ENCODE measurements around the gene KIF26B. TPM values are rescaled to one million over a fixed set of nuclear protein-coding genes. Genes with fewer than 3 reads are reported as not detected.
"Not testable (repeated sequence)": the region's sequence is repeated elsewhere in the genome, so short reads cannot be mapped to it uniquely, and the experiment has no call there.

Gene KIF26B
- polyA plus RNA-seq, 4 donors, result 19.7 to 35.9 (median 34.0) TPM

- DNase-seq (ENCODE audit: low read depth in 4 of 4, low spot score in 3 of 4), result no peak
Measured at GRCh38 chr1:245657371-245657770, 502.6 kb downstream of the KIF26B start.

GRCh38 chr1:245663373-245663772 is 508.6 kb downstream of the KIF26B start:
- DNase-seq (ENCODE audit: low read depth in 4 of 4, low spot score in 3 of 4), result no peak

- no peak for DNase-seq (ENCODE audit: low read depth in 4 of 4, low spot score in 3 of 4)
Measured at GRCh38 chr1:245663841-245664240, 509.1 kb downstream of the KIF26B start.

GRCh38 chr1:245666412-245666811 is 511.6 kb downstream of the KIF26B start:
- DNase-seq (ENCODE audit: low read depth in 4 of 4, low spot score in 3 of 4), result no peak

DNA sequence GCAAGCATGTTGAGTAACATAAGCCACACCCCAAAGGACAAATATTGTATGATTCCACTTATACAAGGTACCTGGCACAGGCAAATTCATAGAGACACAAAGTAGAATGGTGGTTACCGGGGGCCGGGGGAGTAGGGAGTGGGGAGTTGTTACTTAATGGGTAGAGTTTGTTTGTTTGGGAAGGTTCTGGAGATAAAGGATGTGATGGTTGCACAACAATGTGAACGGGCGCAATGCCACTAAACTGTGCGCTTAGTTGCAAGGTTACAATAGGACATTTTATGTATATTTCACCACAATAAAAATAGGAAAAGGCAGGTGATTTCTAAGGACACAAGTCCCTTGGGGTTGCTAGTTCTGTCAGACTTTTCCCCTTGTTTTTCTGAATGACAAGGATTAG is 516.6 kb downstream of the KIF26B start:
- no peak for DNase-seq (ENCODE audit: low read depth in 4 of 4, low spot score in 3 of 4)

DNA sequence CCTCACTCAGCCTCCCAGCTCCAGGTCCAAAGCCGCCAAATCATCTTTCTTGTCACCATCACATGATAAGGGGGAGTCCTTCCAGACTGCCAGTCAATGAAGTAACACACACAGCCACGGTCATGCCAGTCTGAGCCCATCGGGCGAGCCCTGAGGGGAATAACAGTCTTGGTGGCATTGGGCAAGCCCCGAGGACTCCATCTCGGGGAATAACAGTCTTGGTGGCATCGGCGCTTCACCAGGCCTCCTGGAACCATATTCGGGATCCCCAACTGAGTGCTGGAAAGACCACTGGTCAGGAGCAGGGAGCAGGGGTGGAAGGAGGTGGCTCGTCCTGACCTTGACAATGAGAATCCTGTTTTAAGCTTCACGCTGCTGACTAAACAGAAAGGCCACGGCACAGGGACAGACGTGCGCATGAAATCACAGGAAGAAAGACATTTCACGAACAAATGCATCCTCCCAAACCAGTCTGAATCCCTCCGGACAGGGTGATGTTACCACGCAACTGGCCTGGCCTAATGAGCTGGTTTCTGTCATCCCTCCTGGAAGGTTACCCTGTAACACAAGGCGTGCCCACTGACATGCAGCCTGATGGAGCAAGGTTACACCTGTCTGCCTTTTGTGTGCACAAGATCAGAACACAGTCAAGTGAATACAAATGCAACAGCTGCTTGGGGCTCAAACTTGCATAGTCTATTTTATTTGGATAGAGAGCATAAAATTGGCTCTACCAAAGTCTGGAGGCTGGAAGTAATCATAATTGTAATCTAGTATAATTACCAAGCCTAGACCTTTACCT is 517.4 kb downstream of the KIF26B start:
- DNase-seq (ENCODE audit: low read depth in 4 of 4, low spot score in 3 of 4), result no peak

DNA sequence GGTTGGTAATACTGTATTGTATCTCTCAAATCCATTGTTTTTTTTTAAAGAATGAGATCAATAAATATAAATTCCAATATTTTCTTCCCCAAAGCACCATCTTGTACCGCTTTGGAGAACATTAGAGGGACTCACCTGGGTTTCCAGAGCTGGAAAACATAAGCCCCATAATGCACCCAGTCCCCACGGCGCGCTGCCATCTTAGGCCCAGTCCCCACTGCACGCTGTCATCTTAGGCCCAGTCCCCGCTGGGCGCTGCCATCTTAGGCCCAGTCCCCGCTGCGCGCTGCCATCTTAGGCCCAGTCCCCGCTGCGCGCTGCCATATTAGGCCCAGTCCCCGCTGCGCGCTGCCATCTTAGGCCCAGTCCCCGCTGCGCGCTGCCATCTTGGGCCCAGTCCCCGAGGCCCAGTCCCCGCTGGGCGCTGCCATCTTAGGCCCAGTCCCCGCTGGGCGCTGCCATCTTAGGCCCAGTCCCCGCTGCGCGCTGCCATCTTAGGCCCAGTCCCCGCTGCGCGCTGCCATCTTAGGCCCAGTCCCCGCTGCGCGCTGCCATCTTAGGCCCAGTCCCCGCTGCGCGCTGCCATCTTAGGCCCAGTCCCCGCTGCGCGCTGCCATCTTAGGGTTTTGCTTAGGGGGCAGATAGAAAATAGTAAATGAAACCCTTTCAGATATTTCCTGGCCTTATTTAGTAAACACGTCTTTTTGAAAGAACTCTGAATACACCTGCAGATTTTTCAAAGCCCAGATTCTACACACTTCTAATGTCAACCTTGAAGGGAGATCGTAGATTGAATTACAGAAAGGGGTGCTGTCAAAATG is 518.3 kb downstream of the KIF26B start:
- not testable (repeated sequence) for DNase-seq (ENCODE audit: low read depth in 4 of 4, low spot score in 3 of 4)

DNA sequence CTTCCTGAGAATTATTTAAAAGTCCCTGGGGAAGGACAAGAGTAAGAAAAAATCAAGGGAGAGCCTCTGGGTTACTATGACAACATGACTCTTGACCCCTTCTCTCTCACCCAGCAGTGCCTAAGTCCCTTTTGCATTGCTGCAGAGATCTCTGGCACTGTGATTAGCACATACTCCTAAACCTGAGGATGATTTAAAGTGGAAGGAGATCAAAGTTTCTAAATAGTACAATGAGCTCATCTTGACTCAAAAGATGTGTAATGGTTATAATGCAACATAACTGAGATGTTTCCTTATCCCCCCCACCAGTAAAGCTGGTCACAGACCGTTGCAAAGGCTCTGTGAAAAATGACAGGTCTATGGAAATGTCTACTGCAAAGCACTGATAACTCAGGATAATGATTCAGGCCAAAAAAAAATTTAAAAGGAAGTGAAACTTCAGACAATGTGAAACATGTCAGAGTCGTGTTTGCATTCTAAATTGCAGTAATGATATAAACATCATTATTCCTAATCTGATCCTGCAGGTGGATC is 519.2 kb downstream of the KIF26B start:
- DNase-seq (ENCODE audit: low read depth in 4 of 4, low spot score in 3 of 4), result no peak

DNA sequence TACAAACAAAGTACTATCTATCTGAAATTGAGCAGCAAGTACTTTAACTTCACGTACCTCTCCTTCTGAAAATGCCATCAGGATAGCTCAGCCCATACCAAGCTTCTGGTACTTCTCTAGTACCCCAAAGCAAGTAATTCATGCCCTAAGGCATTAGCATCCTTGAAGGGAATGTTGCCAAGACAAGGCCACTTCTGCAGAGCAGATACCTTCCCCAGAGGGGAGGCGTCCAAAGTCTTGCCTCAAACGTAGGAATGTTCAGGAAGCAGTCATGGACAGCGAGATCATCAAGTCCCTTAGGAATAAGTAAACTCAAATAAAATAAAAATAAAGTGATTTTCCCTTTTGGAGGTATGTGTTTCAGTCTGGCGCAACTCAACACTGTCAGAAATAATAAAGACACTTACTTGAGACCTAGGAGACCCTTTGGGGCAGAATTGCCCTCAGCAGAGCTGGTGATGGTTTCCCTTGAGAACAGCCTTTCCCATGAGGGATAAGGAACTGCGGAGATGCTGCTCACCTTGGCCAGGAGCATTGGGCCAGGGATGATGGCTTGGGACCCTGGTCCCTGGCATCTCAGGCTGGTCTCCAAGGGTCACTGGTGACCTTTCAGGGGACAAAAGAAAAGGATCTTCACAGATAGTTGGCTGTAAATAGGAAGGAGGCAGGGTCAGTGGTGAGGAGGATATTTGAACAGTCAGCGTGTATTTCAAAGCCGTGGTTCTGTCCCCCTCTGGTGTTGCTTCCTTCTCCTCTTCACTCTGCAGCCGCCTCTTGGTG is 522.9 kb downstream of the KIF26B start:
- DNase-seq (ENCODE audit: low read depth in 4 of 4, low spot score in 3 of 4), result no peak

DNA sequence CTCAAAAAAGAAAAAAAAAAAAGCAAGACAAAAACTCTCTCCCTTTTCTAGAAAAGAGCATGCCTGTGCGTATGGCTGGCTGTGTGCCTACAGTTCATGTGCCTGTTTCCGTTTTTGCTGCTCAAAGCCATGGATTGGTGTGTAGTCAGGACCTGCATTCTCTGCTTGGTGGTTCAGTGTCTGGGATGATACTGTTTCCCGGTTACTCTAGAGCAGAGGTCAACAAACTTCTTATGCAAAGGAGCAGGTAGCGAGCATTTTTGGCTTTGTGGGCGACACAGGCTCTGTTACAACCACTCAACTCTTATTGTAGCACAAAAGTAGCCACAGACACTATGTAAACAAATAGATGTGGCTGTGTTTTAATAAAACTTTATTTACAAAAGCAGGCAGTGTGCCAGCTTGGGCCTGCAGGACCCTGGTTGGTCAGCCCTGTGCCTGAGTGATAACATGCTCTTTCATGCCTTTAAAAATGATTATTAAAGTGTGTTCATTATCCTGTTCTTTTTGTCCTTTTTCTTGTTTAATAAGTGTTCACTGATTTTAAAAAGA is 524.2 kb downstream of the KIF26B start:
- DNase-seq (ENCODE audit: low read depth in 4 of 4, low spot score in 3 of 4), result no peak

DNA sequence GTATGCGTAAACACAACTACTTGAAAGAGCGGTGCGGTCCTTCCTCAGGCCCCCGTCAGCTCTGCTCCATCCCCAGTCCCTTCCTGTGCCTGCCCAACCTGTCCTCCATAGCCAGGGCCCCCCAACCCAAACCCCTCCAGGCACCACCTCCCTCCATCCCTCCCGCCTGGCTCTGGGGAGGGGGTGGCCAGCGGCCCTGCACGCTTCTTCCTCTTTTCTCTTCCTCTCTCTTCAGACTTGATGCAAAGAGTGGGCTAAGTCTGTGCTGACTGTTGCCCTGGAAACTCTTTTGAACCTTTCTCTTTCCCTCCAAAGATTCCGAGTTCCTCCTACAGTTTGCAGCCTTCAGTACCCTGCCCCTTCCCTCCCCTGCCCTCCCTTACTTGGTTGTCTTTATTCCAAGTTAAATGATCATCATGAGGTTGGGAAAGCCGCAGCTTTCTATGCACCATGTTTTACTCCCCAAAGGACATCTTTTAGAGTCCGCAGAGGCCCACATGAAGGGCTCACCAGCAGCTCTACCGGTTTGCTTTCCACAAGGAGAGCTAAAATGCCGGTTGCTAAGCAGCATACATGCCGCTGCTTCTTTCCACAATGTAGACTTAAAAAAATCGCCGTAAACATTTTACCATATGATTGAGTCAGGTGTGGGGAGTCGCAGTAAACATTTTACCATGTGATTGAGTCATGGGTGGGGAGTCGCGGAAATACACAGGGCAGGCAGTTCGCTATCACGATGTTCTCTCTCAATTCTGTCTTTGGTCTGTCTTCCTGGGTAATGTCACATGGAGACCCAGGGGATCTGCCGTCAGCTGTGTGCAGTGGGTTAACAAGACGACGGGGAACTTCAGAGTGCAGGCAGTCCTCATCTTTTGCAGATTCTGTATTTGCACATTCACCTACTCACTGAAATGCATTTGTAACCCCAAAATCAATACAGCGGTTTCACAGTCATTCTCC is 525.3 kb downstream of the KIF26B start:
- DNase-seq (ENCODE audit: low read depth in 4 of 4, low spot score in 3 of 4), result no peak

- no peak for DNase-seq (ENCODE audit: low read depth in 4 of 4, low spot score in 3 of 4)
Measured at GRCh38 chr1:245682638-245683628, 528.1 kb downstream of the KIF26B start.

DNA sequence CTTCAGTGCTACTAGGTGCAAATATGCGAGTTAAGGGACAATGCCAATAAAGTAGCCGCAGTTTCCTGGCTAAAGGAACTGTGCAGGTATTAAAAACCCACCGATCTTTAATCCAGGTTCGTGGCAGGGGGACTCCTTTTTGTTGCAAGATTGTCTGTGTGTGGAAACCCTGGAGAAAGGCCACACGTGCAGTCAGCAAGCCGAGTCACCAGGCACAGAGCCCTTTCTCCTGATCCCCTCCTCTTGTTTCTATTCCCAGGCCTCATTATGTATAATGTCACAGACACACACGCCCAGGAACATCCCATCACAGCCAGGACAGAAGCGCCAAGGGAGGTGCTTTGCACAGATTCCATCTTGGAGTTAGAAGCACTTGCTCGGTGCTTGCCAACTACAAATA is 528.9 kb downstream of the KIF26B start:
- DNase-seq (ENCODE audit: low read depth in 4 of 4, low spot score in 3 of 4), result no peak

GRCh38 chr1:245684166-245684565 is 529.4 kb downstream of the KIF26B start:
- DNase-seq (ENCODE audit: low read depth in 4 of 4, low spot score in 3 of 4), result no peak

GRCh38 chr1:245684571-245684970 is 529.8 kb downstream of the KIF26B start:
- DNase-seq (ENCODE audit: low read depth in 4 of 4, low spot score in 3 of 4), result no peak

GRCh38 chr1:245685111-245685810 is 530.5 kb downstream of the KIF26B start:
- no peak for DNase-seq (ENCODE audit: low read depth in 4 of 4, low spot score in 3 of 4)

GRCh38 chr1:245686006-245686405 is 531.2 kb downstream of the KIF26B start:
- no peak for DNase-seq (ENCODE audit: low read depth in 4 of 4, low spot score in 3 of 4)

All from left renal pelvis (tissue), 4 donors.